Measurements from ENCODE around the gene SIPA1L3.
A peak's percentile ranks its signal among the peaks of the same experiment; 100 is the strongest.

SIPA1L3 gene

GRCh38 chr19:38250821-38251563 is 344.0 kb downstream of the SIPA1L3 start:
- DNase-seq (ENCODE audit: low read depth, low spot score) = no peak
- Histone ChIP-seq H3K4me3 (ENCODE audit: insufficient read length, low read depth) (no peak overlapping the region), H3K27me3 (ENCODE audit: insufficient read depth, insufficient read length) (no peaks in the 10 kb centered on the region), H3K4me1 (ENCODE audit: insufficient read depth, insufficient read length) (peaks cover 24% of the 10 kb centered on the region), H3K36me3 (ENCODE audit: insufficient read depth, insufficient read length, low read length) (peaks cover 17% of the 10 kb centered on the region), H3K9me3 (ENCODE audit: insufficient read depth, low read length) (no peaks in the 10 kb centered on the region), H3K9ac (ENCODE audit: insufficient read length, low read depth) (peak overlapping the region; percentile 32)
- no peak for TF ChIP-seq YY1 (IDR thresholded peaks at IDR 0.05; ENCODE audit: insufficient read depth, insufficient read length)
- no peak for TF ChIP-seq ZNF274 (IDR thresholded peaks at IDR 0.05; ENCODE audit: low read depth, low read length)
- no peak for TF ChIP-seq SUZ12 (IDR thresholded peaks at IDR 0.05; ENCODE audit: extremely low read depth, insufficient read depth, insufficient read length)

GRCh38 chr19:38251564-38252051 is 344.6 kb downstream of the SIPA1L3 start:
- H3K9ac ChIP-seq (ENCODE audit: insufficient read length, low read depth) = no peak overlapping the region
- DNase-seq (ENCODE audit: low read depth, low spot score) = no peak
- TF ChIP-seq SUZ12 (IDR thresholded peaks at IDR 0.05; ENCODE audit: extremely low read depth, insufficient read depth, insufficient read length) (no peak), ZNF274 (IDR thresholded peaks at IDR 0.05; ENCODE audit: low read depth, low read length) (no peak), YY1 (IDR thresholded peaks at IDR 0.05; ENCODE audit: insufficient read depth, insufficient read length) (no peak)
- no peaks in the 10 kb centered on the region for H3K27me3 ChIP-seq (ENCODE audit: insufficient read depth, insufficient read length)
- H3K4me1 ChIP-seq (ENCODE audit: insufficient read depth, insufficient read length) = peaks cover 24% of the 10 kb centered on the region
- H3K9me3 ChIP-seq (ENCODE audit: insufficient read depth, low read length) = no peaks in the 10 kb centered on the region
- peaks cover 17% of the 10 kb centered on the region for H3K36me3 ChIP-seq (ENCODE audit: insufficient read depth, insufficient read length, low read length)
- H3K4me3 ChIP-seq (ENCODE audit: insufficient read length, low read depth) = no peak overlapping the region

GRCh38 chr19:38252385-38252784 is 345.4 kb downstream of the SIPA1L3 start:
- TF ChIP-seq SUZ12 (IDR thresholded peaks at IDR 0.05; ENCODE audit: extremely low read depth, insufficient read depth, insufficient read length) = no peak
- TF ChIP-seq YY1 (IDR thresholded peaks at IDR 0.05; ENCODE audit: insufficient read depth, insufficient read length) = no peak
- TF ChIP-seq ZNF274 (IDR thresholded peaks at IDR 0.05; ENCODE audit: low read depth, low read length) = no peak
- DNase-seq (ENCODE audit: low read depth, low spot score) = no peak
- Histone ChIP-seq H3K4me3 (ENCODE audit: insufficient read length, low read depth) (no peak overlapping the region), H3K9me3 (ENCODE audit: insufficient read depth, low read length) (no peaks in the 10 kb centered on the region), H3K36me3 (ENCODE audit: insufficient read depth, insufficient read length, low read length) (peaks cover 17% of the 10 kb centered on the region), H3K4me1 (ENCODE audit: insufficient read depth, insufficient read length) (peaks cover 24% of the 10 kb centered on the region), H3K9ac (ENCODE audit: insufficient read length, low read depth) (peak overlapping the region; percentile 50), H3K27me3 (ENCODE audit: insufficient read depth, insufficient read length) (peaks cover 4% of the 10 kb centered on the region)

GRCh38 chr19:38252941-38253691 is 346.1 kb downstream of the SIPA1L3 start:
- TF ChIP-seq ZNF274 (IDR thresholded peaks at IDR 0.05; ENCODE audit: low read depth, low read length) (no peak), SUZ12 (IDR thresholded peaks at IDR 0.05; ENCODE audit: extremely low read depth, insufficient read depth, insufficient read length) (no peak), YY1 (IDR thresholded peaks at IDR 0.05; ENCODE audit: insufficient read depth, insufficient read length) (no peak)
- Histone ChIP-seq H3K9ac (ENCODE audit: insufficient read length, low read depth) (no peak overlapping the region), H3K4me1 (ENCODE audit: insufficient read depth, insufficient read length) (peaks cover 24% of the 10 kb centered on the region), H3K27me3 (ENCODE audit: insufficient read depth, insufficient read length) (peaks cover 4% of the 10 kb centered on the region), H3K36me3 (ENCODE audit: insufficient read depth, insufficient read length, low read length) (peaks cover 17% of the 10 kb centered on the region), H3K4me3 (ENCODE audit: insufficient read length, low read depth) (no peak overlapping the region), H3K9me3 (ENCODE audit: insufficient read depth, low read length) (no peaks in the 10 kb centered on the region)
- no peak for DNase-seq (ENCODE audit: low read depth, low spot score)

- Histone ChIP-seq H3K4me1 (ENCODE audit: insufficient read depth, insufficient read length) (peaks cover 24% of the 10 kb centered on the region), H3K4me3 (ENCODE audit: insufficient read length, low read depth) (no peak overlapping the region), H3K9me3 (ENCODE audit: insufficient read depth, low read length) (no peaks in the 10 kb centered on the region), H3K9ac (ENCODE audit: insufficient read length, low read depth) (no peak overlapping the region), H3K27me3 (ENCODE audit: insufficient read depth, insufficient read length) (peaks cover 4% of the 10 kb centered on the region), H3K36me3 (ENCODE audit: insufficient read depth, insufficient read length, low read length) (peaks cover 17% of the 10 kb centered on the region)
- no peak for TF ChIP-seq YY1 (IDR thresholded peaks at IDR 0.05; ENCODE audit: insufficient read depth, insufficient read length)
- no peak for TF ChIP-seq SUZ12 (IDR thresholded peaks at IDR 0.05; ENCODE audit: extremely low read depth, insufficient read depth, insufficient read length)
- no peak for TF ChIP-seq ZNF274 (IDR thresholded peaks at IDR 0.05; ENCODE audit: low read depth, low read length)
- no peak for DNase-seq (ENCODE audit: low read depth, low spot score)
Observed at GRCh38 chr19:38253788-38254187, 346.8 kb downstream of the SIPA1L3 start.

- TF ChIP-seq YY1 (IDR thresholded peaks at IDR 0.05; ENCODE audit: insufficient read depth, insufficient read length) (no peak), SUZ12 (IDR thresholded peaks at IDR 0.05; ENCODE audit: extremely low read depth, insufficient read depth, insufficient read length) (no peak), ZNF274 (IDR thresholded peaks at IDR 0.05; ENCODE audit: low read depth, low read length) (no peak)
- H3K36me3 ChIP-seq (ENCODE audit: insufficient read depth, insufficient read length, low read length) = peaks cover 16% of the 10 kb centered on the region
- H3K4me1 ChIP-seq (ENCODE audit: insufficient read depth, insufficient read length) = peaks cover 23% of the 10 kb centered on the region
- peak overlapping the region; percentile 56 for H3K4me3 ChIP-seq (ENCODE audit: insufficient read length, low read depth)
- no peak for DNase-seq (ENCODE audit: low read depth, low spot score)
- H3K9ac ChIP-seq (ENCODE audit: insufficient read length, low read depth) = peak overlapping the region; percentile 85
- H3K9me3 ChIP-seq (ENCODE audit: insufficient read depth, low read length) = no peaks in the 10 kb centered on the region
- peaks cover 4% of the 10 kb centered on the region for H3K27me3 ChIP-seq (ENCODE audit: insufficient read depth, insufficient read length)
Observed at GRCh38 chr19:38255383-38256014, 348.5 kb downstream of the SIPA1L3 start.
